Mesenchymal stem cell (in vitro differentiated cells and primary cell): ENCODE data around the gene C5orf24.
"Not testable (repeated sequence)": the region's sequence is repeated elsewhere in the genome, so short reads cannot be mapped to it uniquely, and the experiment has no call there.

ENCODE experiments used
- DNase-seq: peaks from one replicate; pipeline ENCODE4 v3.0.0-alpha.2; 2013
- H2AFZ ChIP-seq: one replicate; pipeline ENCODE4 v1.6.1; 2013; ENCODE audit warnings: low read depth, mild to moderate bottlenecking, control low read depth, inconsistent platforms, low read length, moderate library complexity
- H2AK5ac ChIP-seq: 2 replicates; pipeline ENCODE4 v1.6.1; 2013; ENCODE audit warnings: low read length, moderate library complexity, mild to moderate bottlenecking, inconsistent platforms; ENCODE audit not compliant: severe bottlenecking
- H2BK120ac ChIP-seq: one replicate; pipeline ENCODE4 v1.6.1; 2013; ENCODE audit warnings: low read depth, mild to moderate bottlenecking, inconsistent platforms, low read length, moderate library complexity
- H2BK12ac ChIP-seq, 2 experiments: one replicate each; pipeline ENCODE4 v1.6.1; 2013; ENCODE audit warnings: inconsistent platforms in 2 of 2, low read length in 2 of 2, mild to moderate bottlenecking in 2 of 2, moderate library complexity in 2 of 2, control low read depth in 1 of 2
- H2BK15ac ChIP-seq: one replicate; pipeline ENCODE4 v1.6.1; 2013; ENCODE audit warnings: mild to moderate bottlenecking, low read depth, inconsistent platforms; ENCODE audit not compliant: poor library complexity, severe bottlenecking
- H2BK5ac ChIP-seq: 2 replicates; pipeline ENCODE4 v1.6.1; 2013; ENCODE audit warnings: low read depth, mild to moderate bottlenecking, low read length, control low read depth, inconsistent platforms; ENCODE audit not compliant: poor library complexity, severe bottlenecking
- H3K14ac ChIP-seq, 2 experiments: one replicate each; pipeline ENCODE4 v1.6.1; 2013; ENCODE audit warnings: inconsistent platforms in 2 of 2, low read length in 2 of 2, control low read depth in 1 of 2, mild to moderate bottlenecking in 1 of 2, moderate library complexity in 1 of 2
- H3K18ac ChIP-seq, 2 experiments: one replicate each; pipeline ENCODE4 v1.6.1; 2013; ENCODE audit warnings: inconsistent platforms in 2 of 2, low read length in 2 of 2, control low read depth in 1 of 2, low read depth in 1 of 2, mild to moderate bottlenecking in 1 of 2
- H3K23ac ChIP-seq, 2 experiments: one replicate each; pipeline ENCODE4 v1.6.1; 2013; ENCODE audit warnings: inconsistent platforms in 2 of 2, low read length in 2 of 2, mild to moderate bottlenecking in 2 of 2, moderate library complexity in 2 of 2, control low read depth in 1 of 2
- H3K27ac ChIP-seq: 2 replicates; pipeline ENCODE4 v1.5.1; 2013; ENCODE audit warnings: mild to moderate bottlenecking, moderate library complexity, low read length, control low read depth, inconsistent platforms; ENCODE audit not compliant: poor library complexity, severe bottlenecking
- H3K27me3 ChIP-seq, 2 experiments: 2 replicates each; pipeline versions ENCODE4 v1.6.1 to v1.7.0; 2013; ENCODE audit warnings: low read length in 2 of 2, mild to moderate bottlenecking in 2 of 2, moderate library complexity in 2 of 2, control low read depth in 1 of 2, inconsistent platforms in 1 of 2; ENCODE audit not compliant: control insufficient read depth in 1 of 2, insufficient read depth in 1 of 2
- H3K36me3 ChIP-seq, 2 experiments: 2 replicates each; pipeline versions ENCODE4 v1.6.1 to v1.7.0; 2013; ENCODE audit warnings: low read length in 2 of 2, control low read depth in 1 of 2, inconsistent platforms in 1 of 2, low read depth in 1 of 2, mild to moderate bottlenecking in 1 of 2; ENCODE audit not compliant: insufficient read depth in 2 of 2, control insufficient read depth in 1 of 2
- H3K4ac ChIP-seq, 2 experiments: one replicate each; pipeline ENCODE4 v1.6.1; 2013; ENCODE audit warnings: inconsistent platforms in 2 of 2, low read length in 2 of 2, mild to moderate bottlenecking in 2 of 2, moderate library complexity in 2 of 2, control low read depth in 1 of 2, low read depth in 1 of 2
- H3K4me1 ChIP-seq: 2 replicates; pipeline ENCODE4 v1.6.1; 2013; ENCODE audit warnings: low read depth, low read length, control low read depth; ENCODE audit not compliant: control insufficient read depth, insufficient read depth
- H3K4me2 ChIP-seq: 2 replicates; pipeline ENCODE4 v1.6.1; 2013; ENCODE audit warnings: low read length, mild to moderate bottlenecking, inconsistent platforms; ENCODE audit not compliant: poor library complexity, severe bottlenecking
- H3K4me3 ChIP-seq, 2 experiments: 2 replicates each; pipeline versions ENCODE4 v1.5.1 to v1.7.0; 2013; ENCODE audit warnings: low read length in 2 of 2, mild to moderate bottlenecking in 2 of 2, control low read depth in 1 of 2, low read depth in 1 of 2; ENCODE audit not compliant: insufficient read depth in 1 of 2
- H3K79me1 ChIP-seq: replicated peaks from 2 replicates; pipeline ENCODE4 v1.6.1; 2013; ENCODE audit warnings: mild to moderate bottlenecking, control low read depth, low read length, inconsistent platforms; ENCODE audit not compliant: poor library complexity, severe bottlenecking
- H3K9ac ChIP-seq: 2 replicates; pipeline ENCODE4 v1.7.0; 2013; ENCODE audit warnings: mild to moderate bottlenecking, low read length, moderate library complexity
- H3K9me3 ChIP-seq: 2 replicates; pipeline ENCODE4 v1.7.0; 2013; ENCODE audit warnings: mild to moderate bottlenecking, low read length; ENCODE audit not compliant: control insufficient read depth
- H4K8ac ChIP-seq: one replicate; pipeline ENCODE4 v1.6.1; 2013; ENCODE audit warnings: inconsistent platforms, mild to moderate bottlenecking, low read length, moderate library complexity
- H4K91ac ChIP-seq: one replicate; pipeline ENCODE4 v1.6.1; 2013; ENCODE audit warnings: mild to moderate bottlenecking, low read length, inconsistent platforms
- WGBS: methylation state at CpG from one replicate; pipeline ENCODE4 v1.1.7; 2013; ENCODE audit warnings: mixed read lengths; 5-methylcytosine and 5-hydroxymethylcytosine counted together

The C5orf24 gene

DNA sequence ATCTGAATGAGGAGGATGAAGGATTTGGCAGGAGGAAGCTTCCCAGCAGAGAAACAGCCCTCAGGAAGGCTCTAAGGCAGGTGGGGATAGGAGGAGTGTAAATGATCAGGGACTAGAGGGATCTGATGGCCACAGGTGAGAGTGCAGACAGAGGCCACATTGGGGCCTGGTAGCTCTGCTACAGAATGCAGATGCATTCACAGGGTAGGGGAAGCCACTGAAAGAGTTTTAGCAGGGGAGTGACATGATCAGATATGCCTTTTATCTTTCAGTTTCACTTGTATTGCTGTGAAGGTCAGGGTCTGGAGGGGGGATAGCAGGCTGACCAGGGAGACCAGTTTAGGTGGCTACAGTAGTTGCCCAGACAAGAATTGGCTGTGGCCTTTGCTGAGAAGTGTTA is 31.4 kb downstream of the C5orf24 start:
- H2AK5ac ChIP-seq: no peak overlapping the region
- no peak overlapping the region for H3K18ac ChIP-seq
- no peak overlapping the region for H4K91ac ChIP-seq
- no peak overlapping the region for H3K9ac ChIP-seq
- no peak overlapping the region for H4K8ac ChIP-seq
- no peak overlapping the region for H2BK5ac ChIP-seq
- H3K9me3 ChIP-seq: no peaks in the 10 kb centered on the region
- no peak overlapping the region for H3K4me2 ChIP-seq
- no peak overlapping the region for H2BK15ac ChIP-seq
- H3K23ac ChIP-seq: no peak overlapping the region
- no peak overlapping the region for H3K4me3 ChIP-seq
- H3K27ac ChIP-seq: no peak overlapping the region
- peaks cover 29% of the 10 kb centered on the region for H3K79me1 ChIP-seq
- H3K14ac ChIP-seq: no peak overlapping the region
- no peak overlapping the region for H2BK120ac ChIP-seq
- peak overlapping the region in 1 of 2 experiments; percentile 49 for H3K4ac ChIP-seq
- H2AFZ ChIP-seq: no peak overlapping the region
- peaks cover 0 to 9% of the 10 kb centered on the region in 2 experiments for H3K36me3 ChIP-seq
- no peak for DNase-seq
- no peak overlapping the region for H2BK12ac ChIP-seq
- H3K27me3 ChIP-seq: no peaks in the 10 kb centered on the region
- H3K4me1 ChIP-seq: peaks cover 5% of the 10 kb centered on the region

GRCh38 chr5:134878403-134878802 is 32.6 kb downstream of the C5orf24 start:
- Histone ChIP-seq H3K23ac (no peak overlapping the region), H3K9ac (no peak overlapping the region), H2BK12ac (no peak overlapping the region), H3K18ac (no peak overlapping the region), H3K4ac (no peak overlapping the region), H3K4me3 (no peak overlapping the region), H3K36me3 (peaks cover 0 to 9% of the 10 kb centered on the region in 2 experiments), H3K4me2 (no peak overlapping the region), H4K8ac (no peak overlapping the region), H2BK15ac (no peak overlapping the region), H2AK5ac (no peak overlapping the region), H2BK5ac (no peak overlapping the region), H3K4me1 (peaks cover 5% of the 10 kb centered on the region), H4K91ac (no peak overlapping the region), H3K27me3 (no peaks in the 10 kb centered on the region), H2AFZ (no peak overlapping the region), H3K14ac (no peak overlapping the region), H3K79me1 (peaks cover 32% of the 10 kb centered on the region), H3K9me3 (no peaks in the 10 kb centered on the region), H2BK120ac (no peak overlapping the region), H3K27ac (no peak overlapping the region)
- no peak for DNase-seq
- WGBS: 100% methylated on average over 3 of the region's 3 CpGs

- Histone ChIP-seq H2BK12ac (no peak overlapping the region), H3K23ac (no peak overlapping the region), H2BK15ac (no peak overlapping the region), H3K4me2 (no peak overlapping the region), H3K36me3 (peaks cover 0 to 9% of the 10 kb centered on the region in 2 experiments), H3K4ac (no peak overlapping the region), H3K79me1 (peaks cover 30% of the 10 kb centered on the region), H4K8ac (no peak overlapping the region), H3K27ac (no peak overlapping the region), H2AFZ (no peak overlapping the region), H3K4me1 (peaks cover 2% of the 10 kb centered on the region), H3K14ac (no peak overlapping the region), H3K9me3 (no peaks in the 10 kb centered on the region), H2AK5ac (no peak overlapping the region), H3K18ac (no peak overlapping the region), H2BK120ac (no peak overlapping the region), H3K27me3 (no peaks in the 10 kb centered on the region), H3K4me3 (no peak overlapping the region), H3K9ac (no peak overlapping the region), H2BK5ac (no peak overlapping the region), H4K91ac (no peak overlapping the region)
- WGBS: 93% methylated on average over 3 of the region's 3 CpGs
- no peak for DNase-seq
Observed at GRCh38 chr5:134879456-134879855, 33.7 kb downstream of the C5orf24 start.

DNA sequence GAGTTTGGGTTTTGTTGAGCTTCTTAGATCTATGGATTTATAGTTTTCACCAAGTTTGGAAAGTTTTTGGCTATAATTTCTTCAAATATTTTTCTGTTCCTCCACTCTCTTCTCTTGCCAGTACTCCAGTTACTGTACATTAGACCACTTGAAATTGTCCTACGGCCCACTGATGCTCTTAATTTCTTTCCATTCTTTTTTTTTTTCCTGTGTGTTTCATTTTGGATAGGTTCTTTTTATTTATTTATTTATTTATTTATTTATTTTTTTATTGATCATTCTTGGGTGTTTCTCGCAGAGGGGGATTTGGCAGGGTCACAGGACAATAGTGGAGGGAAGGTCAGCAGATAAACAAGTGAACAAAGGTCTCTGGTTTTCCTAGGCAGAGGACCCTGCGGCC is 35.2 kb downstream of the C5orf24 start:
- not testable (repeated sequence) for H3K4me3 ChIP-seq, H3K9ac ChIP-seq, H2BK12ac ChIP-seq, H2AK5ac ChIP-seq, DNase-seq, H3K27ac ChIP-seq, H3K4ac ChIP-seq, H3K4me1 ChIP-seq, H2BK5ac ChIP-seq, H4K91ac ChIP-seq, H2BK15ac ChIP-seq, H2BK120ac ChIP-seq, H3K4me2 ChIP-seq, H3K9me3 ChIP-seq, H2AFZ ChIP-seq, H3K14ac ChIP-seq, H3K27me3 ChIP-seq, H3K18ac ChIP-seq, H4K8ac ChIP-seq, H3K36me3 ChIP-seq, H3K23ac ChIP-seq
- peaks cover 33% of the 10 kb centered on the region for H3K79me1 ChIP-seq
- WGBS: 100% methylated on average over 1 of the region's 3 CpGs
